ENCODE measurements around the gene SCN9A.

DNA sequence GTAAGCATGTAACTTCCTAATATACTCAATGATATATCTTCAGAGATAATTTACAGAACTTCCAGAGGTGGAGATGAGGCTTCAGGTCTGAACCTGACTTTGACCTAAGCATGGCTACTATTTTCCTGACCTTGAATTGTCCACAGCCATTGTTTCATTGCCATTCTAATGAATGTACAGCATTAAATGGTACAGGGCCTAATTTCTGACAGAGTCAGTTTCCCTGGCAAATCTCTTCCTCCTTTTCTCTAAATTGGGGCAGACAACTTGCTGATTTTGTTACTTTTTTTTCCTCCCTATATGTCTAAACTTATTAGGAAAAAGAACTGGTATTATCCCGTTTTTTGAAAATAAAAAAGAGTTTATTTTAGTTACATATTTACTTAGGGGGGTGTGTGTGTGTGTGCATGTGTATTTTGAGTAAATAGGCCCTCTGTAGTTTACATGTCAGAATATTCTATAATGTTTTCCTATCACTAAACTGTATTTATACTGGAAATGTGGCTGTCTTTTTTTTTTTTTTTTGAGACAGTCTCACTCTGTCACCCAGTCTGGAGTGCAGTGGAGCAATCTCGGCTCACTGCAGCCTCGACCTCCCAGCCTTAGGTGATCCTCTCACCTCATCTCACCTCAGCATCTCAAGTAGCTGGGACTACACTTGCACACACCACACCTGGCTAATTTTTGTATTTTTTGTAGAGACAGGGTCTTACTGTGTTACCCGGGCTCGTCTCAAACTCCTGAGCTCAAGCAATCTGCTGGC is 43.3 kb upstream of the SCN9A start:
- TF ChIP-seq, protein P1, sequence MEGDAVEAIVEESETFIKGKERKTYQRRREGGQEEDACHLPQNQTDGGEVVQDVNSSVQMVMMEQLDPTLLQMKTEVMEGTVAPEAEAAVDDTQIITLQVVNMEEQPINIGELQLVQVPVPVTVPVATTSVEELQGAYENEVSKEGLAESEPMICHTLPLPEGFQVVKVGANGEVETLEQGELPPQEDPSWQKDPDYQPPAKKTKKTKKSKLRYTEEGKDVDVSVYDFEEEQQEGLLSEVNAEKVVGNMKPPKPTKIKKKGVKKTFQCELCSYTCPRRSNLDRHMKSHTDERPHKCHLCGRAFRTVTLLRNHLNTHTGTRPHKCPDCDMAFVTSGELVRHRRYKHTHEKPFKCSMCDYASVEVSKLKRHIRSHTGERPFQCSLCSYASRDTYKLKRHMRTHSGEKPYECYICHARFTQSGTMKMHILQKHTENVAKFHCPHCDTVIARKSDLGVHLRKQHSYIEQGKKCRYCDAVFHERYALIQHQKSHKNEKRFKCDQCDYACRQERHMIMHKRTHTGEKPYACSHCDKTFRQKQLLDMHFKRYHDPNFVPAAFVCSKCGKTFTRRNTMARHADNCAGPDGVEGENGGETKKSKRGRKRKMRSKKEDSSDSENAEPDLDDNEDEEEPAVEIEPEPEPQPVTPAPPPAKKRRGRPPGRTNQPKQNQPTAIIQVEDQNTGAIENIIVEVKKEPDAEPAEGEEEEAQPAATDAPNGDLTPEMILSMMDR (IDR thresholded peaks at IDR 0.05), result no peak
- TF ChIP-seq POLR2A (IDR thresholded peaks at IDR 0.05) (no peak), EP300 (IDR thresholded peaks at IDR 0.05) (no peak)
